Activated CD8-positive, alpha-beta memory T cell treated with anti-CD3 and anti-CD28 coated beads, Interleukin-2, amount 50 U/mL, for 48 hours (primary cell): ENCODE measurements around the gene NTN5.
"Not testable (repeated sequence)": the region's sequence is repeated elsewhere in the genome, so short reads cannot be mapped to it uniquely, and the experiment has no call there.

Experiments
- DNase-seq: peaks from one replicate; pipeline ENCODE4 v3.0.0-alpha.2; 2020

The NTN5 gene

GRCh38 chr19:48672994-48673393, at the start of gene NTN5:
NTN5 (minus strand) TSS chr19:48673017; CDS start chr19:48670986, 2,031 bp downstream.
- no peak for DNase-seq

- DNase-seq, result no peak
These were observed 49.4 kb upstream of the NTN5 start for GRCh38 chr19:48722196-48722708.

GRCh38 chr19:48720613-48721296, 47.9 kb upstream of the NTN5 start:
- DNase-seq, result peak; percentile 93

GRCh38 chr19:48720251-48720612, 47.4 kb upstream of the NTN5 start:
- DNase-seq, result no peak

GRCh38 chr19:48719263-48720171, 46.7 kb upstream of the NTN5 start, which contains the start of gene MAMSTR:
MAMSTR (minus strand) TSS chr19:48719725; CDS start chr19:48719031, 694 bp downstream.
- DNase-seq, result no peak

- DNase-seq, result no peak
These were observed 46.0 kb upstream of the NTN5 start for GRCh38 chr19:48718711-48719231.

- DNase-seq, result not testable (repeated sequence)
These were observed 45.3 kb upstream of the NTN5 start for GRCh38 chr19:48718106-48718505.

GRCh38 chr19:48716562-48717291, 43.9 kb upstream of the NTN5 start:
- no peak for DNase-seq

GRCh38 chr19:48715681-48716171, 42.9 kb upstream of the NTN5 start:
- DNase-seq, result no peak

GRCh38 chr19:48714759-48715675, 42.2 kb upstream of the NTN5 start:
- DNase-seq, result no peak

- peak; percentile 96 for DNase-seq
These were observed 41.3 kb upstream of the NTN5 start for GRCh38 chr19:48713864-48714755.

- no peak for DNase-seq
These were observed 40.4 kb upstream of the NTN5 start for GRCh38 chr19:48713041-48713863.

- DNase-seq, result no peak
These were observed 38.4 kb upstream of the NTN5 start for GRCh38 chr19:48711106-48711662.

- DNase-seq, result no peak
These were observed 35.7 kb upstream of the NTN5 start for GRCh38 chr19:48708471-48708870.

GRCh38 chr19:48705431-48705830, 32.6 kb upstream of the NTN5 start:
- DNase-seq, result no peak

GRCh38 chr19:48703316-48703715, 30.5 kb upstream of the NTN5 start:
- DNase-seq, result no peak

GRCh38 chr19:48702701-48703100, 29.9 kb upstream of the NTN5 start:
- no peak for DNase-seq

GRCh38 chr19:48698046-48698445, 25.2 kb upstream of the NTN5 start:
- no peak for DNase-seq

GRCh38 chr19:48696353-48697010, 23.7 kb upstream of the NTN5 start:
- DNase-seq, result no peak
